ENCODE results near the gene NTNG2. TPM values are rescaled to one million over a fixed set of nuclear protein-coding genes. Genes with fewer than 3 reads are reported as not detected.

Gene NTNG2
- total RNA-seq, 4 donors from 2014 or later = 0.10 to 1.0 (median 0.29) TPM

GRCh38 chr9:132163876-132164603, 2.2 kb downstream of the NTNG2 start:
- no peak for TF ChIP-seq CTCF (IDR thresholded peaks at IDR 0.05)
- TF ChIP-seq POLR2A (IDR thresholded peaks at IDR 0.05) = no peak
- DNase-seq (ENCODE audit: low spot score in 2 of 2) = no peak
- intact Hi-C loops (cut with DNase I; ENCODE audit: low total_unique reads) = no loop called here

GRCh38 chr9:132164604-132165362, 2.9 kb downstream of the NTNG2 start:
- TF ChIP-seq POLR2A (IDR thresholded peaks at IDR 0.05) (no peak), CTCF (IDR thresholded peaks at IDR 0.05) (no peak)
- DNase-seq (ENCODE audit: low spot score in 2 of 2) = peak in 1 of 2 donors; percentile 36
- no peak overlapping the region for H3K4me3 ChIP-seq (ENCODE audit: low read depth, poor library complexity, severe bottlenecking)
- WGBS, 2 donors = 14 to 18% methylated on average over 16 of the region's 16 CpGs
- intact Hi-C loops (cut with DNase I; ENCODE audit: low total_unique reads) = no loop called here

More at GRCh38 chr9:132163876-132164603, 2.2 kb downstream of the NTNG2 start:
- WGBS, 2 donors = 13 to 25% methylated on average over 45 of the region's 45 CpGs
- H3K4me3 ChIP-seq (ENCODE audit: low read depth, poor library complexity, severe bottlenecking) = no peak overlapping the region

- no peak overlapping the region for H3K4me3 ChIP-seq (ENCODE audit: low read depth, poor library complexity, severe bottlenecking)
- intact Hi-C loops (cut with DNase I; ENCODE audit: low total_unique reads) = no loop called here
- DNase-seq (ENCODE audit: low spot score in 2 of 2) = no peak
- TF ChIP-seq POLR2A (IDR thresholded peaks at IDR 0.05) (no peak), CTCF (IDR thresholded peaks at IDR 0.05) (no peak)
- 62 to 74% methylated on average over 19 of the region's 19 CpGs for whole genome bisulfite sequencing, 2 donors
These were observed 4.7 kb downstream of the NTNG2 start for GRCh38 chr9:132166599-132166998.

GRCh38 chr9:132167192-132167591, 5.3 kb downstream of the NTNG2 start:
- TF ChIP-seq CTCF (IDR thresholded peaks at IDR 0.05) = no peak
- no peak for TF ChIP-seq POLR2A (IDR thresholded peaks at IDR 0.05)
- intact Hi-C loops (cut with DNase I; ENCODE audit: low total_unique reads) = no loop called here
- H3K4me3 ChIP-seq (ENCODE audit: low read depth, poor library complexity, severe bottlenecking) = no peak overlapping the region
- DNase-seq (ENCODE audit: low spot score in 2 of 2) = no peak
- 59 to 67% methylated on average over 3 to 7 of the region's 7 CpGs for whole genome bisulfite sequencing, 2 donors

GRCh38 chr9:132168347-132168746, 6.5 kb downstream of the NTNG2 start:
- WGBS, 2 donors = 56 to 65% methylated on average over 6 to 8 of the region's 8 CpGs
- no peak for TF ChIP-seq POLR2A (IDR thresholded peaks at IDR 0.05)
- no peak for TF ChIP-seq CTCF (IDR thresholded peaks at IDR 0.05)
- no peak overlapping the region for H3K4me3 ChIP-seq (ENCODE audit: low read depth, poor library complexity, severe bottlenecking)
- no peak for DNase-seq (ENCODE audit: low spot score in 2 of 2)
- intact Hi-C loops (cut with DNase I; ENCODE audit: low total_unique reads) = no loop called here
